ENCODE results near the gene MXD3. TPM values are rescaled to one million over a fixed set of nuclear protein-coding genes. Genes with fewer than 3 reads are reported as not detected.

MXD3 gene
- total RNA-seq, 2 experiments from 2014 or later: 5.8 to 7.5 TPM

DNA sequence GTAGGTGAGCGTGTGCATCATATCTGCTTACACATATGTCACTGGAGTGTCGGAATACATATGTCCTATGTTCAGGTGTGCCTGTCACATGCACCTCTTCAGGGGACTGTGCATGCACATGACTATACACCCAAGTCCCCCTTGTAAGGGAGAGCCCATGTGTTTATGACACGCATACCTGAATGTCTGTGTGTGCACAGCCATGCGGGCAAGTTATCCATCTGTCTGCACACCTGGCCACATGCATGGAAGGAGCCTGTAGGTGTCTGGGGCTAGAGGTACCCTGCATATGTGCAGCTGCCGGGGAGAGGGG, 45.4 kb upstream of the MXD3 start:
- H3K36me3 Mint-ChIP-seq (ENCODE audit: low read depth): peaks cover 26% of the 10 kb centered on the region
- Histone ChIP-seq H3K4me1 (ENCODE audit: insufficient read depth, low read length) (peaks cover 76% of the 10 kb centered on the region), H3K27ac (ENCODE audit: low read depth in 1 of 2, low read length in 2 of 2) (peak overlapping the region; percentile 78 to 80), H3K27me3 (ENCODE audit: control insufficient read depth in 1 of 2, insufficient read depth in 2 of 2, low read length in 2 of 2) (no peaks in the 10 kb centered on the region), H3K36me3 (ENCODE audit: insufficient read depth, low read length) (peaks cover 16% of the 10 kb centered on the region), H3K9me3 (ENCODE audit: control insufficient read depth in 1 of 2, insufficient read depth in 1 of 2, low read length in 2 of 2) (no peaks in the 10 kb centered on the region), H3K4me3 (ENCODE audit: low read length) (peak overlapping the region; percentile 99)
- H3K4me3 Mint-ChIP-seq: peak overlapping the region; percentile 82
- TF ChIP-seq, protein P1, sequence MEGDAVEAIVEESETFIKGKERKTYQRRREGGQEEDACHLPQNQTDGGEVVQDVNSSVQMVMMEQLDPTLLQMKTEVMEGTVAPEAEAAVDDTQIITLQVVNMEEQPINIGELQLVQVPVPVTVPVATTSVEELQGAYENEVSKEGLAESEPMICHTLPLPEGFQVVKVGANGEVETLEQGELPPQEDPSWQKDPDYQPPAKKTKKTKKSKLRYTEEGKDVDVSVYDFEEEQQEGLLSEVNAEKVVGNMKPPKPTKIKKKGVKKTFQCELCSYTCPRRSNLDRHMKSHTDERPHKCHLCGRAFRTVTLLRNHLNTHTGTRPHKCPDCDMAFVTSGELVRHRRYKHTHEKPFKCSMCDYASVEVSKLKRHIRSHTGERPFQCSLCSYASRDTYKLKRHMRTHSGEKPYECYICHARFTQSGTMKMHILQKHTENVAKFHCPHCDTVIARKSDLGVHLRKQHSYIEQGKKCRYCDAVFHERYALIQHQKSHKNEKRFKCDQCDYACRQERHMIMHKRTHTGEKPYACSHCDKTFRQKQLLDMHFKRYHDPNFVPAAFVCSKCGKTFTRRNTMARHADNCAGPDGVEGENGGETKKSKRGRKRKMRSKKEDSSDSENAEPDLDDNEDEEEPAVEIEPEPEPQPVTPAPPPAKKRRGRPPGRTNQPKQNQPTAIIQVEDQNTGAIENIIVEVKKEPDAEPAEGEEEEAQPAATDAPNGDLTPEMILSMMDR (IDR thresholded peaks at IDR 0.05): no peak
- ChIA-PET POLR2A (interaction anchor here (0.9 to 6.2 kb wide), 4 partner anchors 14 to 87 kb away, joined by 3 to 51 read pairs (median 4); no protein-coding TSS in a partner anchor), CTCF (interaction anchor here (2.3 to 5.0 kb wide), 2 partner anchors 13 to 46 kb away, joined by 9 to 31 read pairs; no protein-coding TSS in a partner anchor)
- intact Hi-C loops (cut with DNase I, micrococcal nuclease): loop anchor here (5.0 to 10.0 kb wide), 2 partner anchors 45 to 972 kb away; partner anchors contain the start of genes HIGD2A (in 1 of the 2), MXD3 (in 1 of the 2) and NOP16 (in 1 of the 2)
- no peaks in the 10 kb centered on the region for H3K9me3 Mint-ChIP-seq
- peaks cover 77% of the 10 kb centered on the region for H3K4me1 Mint-ChIP-seq (ENCODE audit: low read depth)
- H3K27me3 Mint-ChIP-seq: no peaks in the 10 kb centered on the region
- DNase-seq (peak in 1 of 14 experiments; percentile 26), ATAC-seq (ENCODE audit: poor library complexity) (peak; percentile 18)
- peak overlapping the region; percentile 82 for H3K27ac Mint-ChIP-seq

DNA sequence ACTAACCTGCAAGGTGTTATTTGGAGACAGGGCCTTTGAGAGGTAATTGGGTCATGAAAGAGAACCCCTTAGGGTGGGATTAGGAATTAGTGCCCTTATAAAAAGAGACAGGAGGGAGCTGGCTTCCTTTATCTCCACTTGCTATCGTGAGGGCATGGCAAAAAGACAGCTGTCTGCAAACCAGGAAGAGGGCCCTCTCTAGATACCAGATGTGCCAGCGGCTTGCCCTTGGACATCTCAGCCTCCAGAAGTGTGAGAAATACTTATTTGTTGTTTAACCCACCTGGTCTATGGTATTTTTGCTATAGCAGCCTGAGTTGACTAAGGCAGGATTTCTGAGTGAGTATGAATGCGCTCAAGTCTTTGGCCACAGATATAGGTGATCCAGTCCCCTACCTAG, 45.0 kb upstream of the MXD3 start:
- Histone ChIP-seq H3K27ac (ENCODE audit: low read depth in 1 of 2, low read length in 2 of 2) (peak overlapping the region in 1 of 2 donors; percentile 80), H3K9me3 (ENCODE audit: control insufficient read depth in 1 of 2, insufficient read depth in 1 of 2, low read length in 2 of 2) (no peaks in the 10 kb centered on the region), H3K4me3 (ENCODE audit: low read length) (peak overlapping the region; percentile 99), H3K4me1 (ENCODE audit: insufficient read depth, low read length) (peaks cover 76% of the 10 kb centered on the region), H3K36me3 (ENCODE audit: insufficient read depth, low read length) (peaks cover 14% of the 10 kb centered on the region), H3K27me3 (ENCODE audit: control insufficient read depth in 1 of 2, insufficient read depth in 2 of 2, low read length in 2 of 2) (no peaks in the 10 kb centered on the region)
- Mint-ChIP-seq H3K4me1 (ENCODE audit: low read depth) (peaks cover 77% of the 10 kb centered on the region), H3K9me3 (no peaks in the 10 kb centered on the region), H3K27me3 (no peaks in the 10 kb centered on the region), H3K27ac (peak overlapping the region; percentile 82), H3K36me3 (ENCODE audit: low read depth) (peaks cover 24% of the 10 kb centered on the region), H3K4me3 (peak overlapping the region; percentile 82)
- CTCF ChIA-PET: interaction anchor here (1.6 to 5.0 kb wide), 3 partner anchors 13 to 99 kb away, joined by 5 to 31 read pairs (median 9); no protein-coding TSS in a partner anchor
- POLR2A ChIA-PET: interaction anchor here (0.9 to 6.2 kb wide), 6 partner anchors 14 to 87 kb away, joined by 3 to 51 read pairs (median 4); partner anchors contain the start of gene GRK6
- TF ChIP-seq, protein P1 (IDR thresholded peaks at IDR 0.05): no peak
- DNase-seq (peak in 2 of 14 experiments; percentile 14 to 27), ATAC-seq (ENCODE audit: poor library complexity) (no peak)
- intact Hi-C loops (cut with DNase I, micrococcal nuclease): loop anchor here (5.0 to 10.0 kb wide), 2 partner anchors 44 to 972 kb away; partner anchors contain the start of genes HIGD2A (in 1 of the 2), MXD3 (in 1 of the 2) and NOP16 (in 1 of the 2)

DNA sequence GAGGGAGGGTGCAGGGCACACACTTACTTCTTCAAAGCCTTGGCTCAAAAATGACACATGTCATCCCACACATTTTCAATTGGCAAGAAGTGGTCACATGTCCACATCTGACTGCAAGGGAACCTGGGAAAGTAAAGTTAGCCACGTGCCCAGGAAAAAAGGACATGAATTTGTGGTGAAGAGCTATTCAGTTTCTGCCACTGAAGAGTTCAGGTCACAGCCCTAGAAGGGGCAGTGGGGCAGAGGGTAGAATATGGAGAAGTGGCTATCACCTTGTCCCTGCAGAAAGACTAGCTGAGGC, 44.1 kb upstream of the MXD3 start:
- Mint-ChIP-seq H3K27ac (peak overlapping the region; percentile 82), H3K27me3 (no peaks in the 10 kb centered on the region), H3K4me3 (peak overlapping the region; percentile 82)

More for the DNA sequence above, 44.1 kb upstream of the MXD3 start:
- intact Hi-C loops (cut with DNase I, micrococcal nuclease): loop anchor here (5.0 to 10.0 kb wide), 2 partner anchors 44 to 971 kb away; partner anchors contain the start of genes HIGD2A (in 1 of the 2), MXD3 (in 1 of the 2) and NOP16 (in 1 of the 2)
- TF ChIP-seq, protein P1 (IDR thresholded peaks at IDR 0.05): no peak
- DNase-seq (no peak), ATAC-seq (ENCODE audit: poor library complexity) (no peak)
- H3K36me3 Mint-ChIP-seq (ENCODE audit: low read depth): peaks cover 27% of the 10 kb centered on the region
- peaks cover 77% of the 10 kb centered on the region for H3K4me1 Mint-ChIP-seq (ENCODE audit: low read depth)
- ChIA-PET POLR2A (interaction anchor here (1.3 to 1.5 kb wide), 4 partner anchors 31 to 70 kb away, joined by 3 to 5 read pairs (median 4); partner anchors contain the start of gene GRK6), CTCF (interaction anchor here (0.5 to 5.0 kb wide), 3 partner anchors 14 to 363 kb away, joined by 3 to 31 read pairs (median 5); no protein-coding TSS in a partner anchor)
- Histone ChIP-seq H3K27me3 (ENCODE audit: control insufficient read depth in 1 of 2, insufficient read depth in 2 of 2, low read length in 2 of 2) (no peaks in the 10 kb centered on the region), H3K27ac (ENCODE audit: low read depth in 1 of 2, low read length in 2 of 2) (no peak overlapping the region), H3K4me1 (ENCODE audit: insufficient read depth, low read length) (peaks cover 73% of the 10 kb centered on the region), H3K9me3 (ENCODE audit: control insufficient read depth in 1 of 2, insufficient read depth in 1 of 2, low read length in 2 of 2) (no peaks in the 10 kb centered on the region), H3K36me3 (ENCODE audit: insufficient read depth, low read length) (peaks cover 7% of the 10 kb centered on the region), H3K4me3 (ENCODE audit: low read length) (no peak overlapping the region)
- H3K9me3 Mint-ChIP-seq: no peaks in the 10 kb centered on the region

Data from CD4-positive, alpha-beta T cell (primary cell).